Measurements from ENCODE around the gene LRMDA. TPM values are rescaled to one million over a fixed set of nuclear protein-coding genes. Genes with fewer than 3 reads are reported as not detected.

LRMDA gene
- total RNA-seq, 4 donors from 2014 or later = 2.2 to 7.8 (median 4.5) TPM

- no peak overlapping the region for H3K4me3 ChIP-seq
- DNase-seq = no peak
- no peaks in the 10 kb centered on the region for H3K9me3 ChIP-seq
- in situ Hi-C loops (cut with MboI; ENCODE audit: low pct_ligation_motif_present in 1 of 4, low pct_unique_long_range_greater_than_20kb in 1 of 4, low sequenced_read_pairs in 3 of 4) = no loop called here
- TF ChIP-seq POLR2A (IDR thresholded peaks at IDR 0.05) (no peak), CTCF (IDR thresholded peaks at IDR 0.05) (no peak), POLR2AphosphoS5 (IDR thresholded peaks at IDR 0.05) (no peak), EP300 (IDR thresholded peaks at IDR 0.05; ENCODE audit: low read depth) (no peak)
- no peaks in the 10 kb centered on the region for H3K36me3 ChIP-seq
- H3K4me1 ChIP-seq = no peaks in the 10 kb centered on the region
- intact Hi-C loops (cut with DNase I; ENCODE audit: low total_unique reads) = loop anchor here (5.0 kb wide), 1 partner anchor 1091 kb away; no protein-coding TSS in a partner anchor
- H3K27me3 ChIP-seq = no peaks in the 10 kb centered on the region
- WGBS, 2 donors (ENCODE audit: low coverage in 1 of 2) = 83% methylated on average over 1 of the region's 1 CpG; no CpG with 5 or more reads in 1 of the 2 donors
- H3K27ac ChIP-seq = no peak overlapping the region
Observed at GRCh38 chr10:76211691-76212090, 780.3 kb downstream of the LRMDA start.

- no peak overlapping the region for H3K27ac ChIP-seq
- no peaks in the 10 kb centered on the region for H3K36me3 ChIP-seq
- intact Hi-C loops (cut with DNase I; ENCODE audit: low total_unique reads) (loop anchor here (5.0 kb wide), 1 partner anchor 1088 kb away; no protein-coding TSS in a partner anchor), in situ Hi-C loops (cut with MboI; ENCODE audit: low pct_ligation_motif_present in 1 of 4, low pct_unique_long_range_greater_than_20kb in 1 of 4, low sequenced_read_pairs in 3 of 4) (no loop called here)
- no peaks in the 10 kb centered on the region for H3K9me3 ChIP-seq
- no peaks in the 10 kb centered on the region for H3K27me3 ChIP-seq
- TF ChIP-seq CTCF (IDR thresholded peaks at IDR 0.05) (no peak), EP300 (IDR thresholded peaks at IDR 0.05; ENCODE audit: low read depth) (no peak), POLR2AphosphoS5 (IDR thresholded peaks at IDR 0.05) (no peak), POLR2A (IDR thresholded peaks at IDR 0.05) (no peak)
- H3K4me3 ChIP-seq = no peak overlapping the region
- 40 to 80% methylated on average over 1 to 2 of the region's 2 CpGs for WGBS, 2 donors (ENCODE audit: low coverage in 1 of 2)
- no peaks in the 10 kb centered on the region for H3K4me1 ChIP-seq
- no peak for DNase-seq
Observed at GRCh38 chr10:76213876-76214275, 782.5 kb downstream of the LRMDA start.

- Histone ChIP-seq H3K4me1 (no peaks in the 10 kb centered on the region), H3K27ac (no peak overlapping the region), H3K36me3 (no peaks in the 10 kb centered on the region), H3K27me3 (no peaks in the 10 kb centered on the region), H3K9me3 (no peaks in the 10 kb centered on the region), H3K4me3 (no peak overlapping the region)
- TF ChIP-seq EP300 (IDR thresholded peaks at IDR 0.05; ENCODE audit: low read depth) (no peak), CTCF (IDR thresholded peaks at IDR 0.05) (no peak), POLR2A (IDR thresholded peaks at IDR 0.05) (no peak), POLR2AphosphoS5 (IDR thresholded peaks at IDR 0.05) (no peak)
- no peak for DNase-seq
- in situ Hi-C loops (cut with MboI; ENCODE audit: low pct_ligation_motif_present in 1 of 4, low pct_unique_long_range_greater_than_20kb in 1 of 4, low sequenced_read_pairs in 3 of 4) = no loop called here
- 94 to 100% methylated on average over 1 to 6 of the region's 6 CpGs for WGBS, 2 donors (ENCODE audit: low coverage in 1 of 2)
- intact Hi-C loops (cut with DNase I; ENCODE audit: low total_unique reads) = no loop called here
Observed at GRCh38 chr10:76218035-76218434, 786.6 kb downstream of the LRMDA start.

GRCh38 chr10:76229341-76229740 lies 797.9 kb downstream of the LRMDA start:
- 88 to 91% methylated on average over 2 to 5 of the region's 5 CpGs for WGBS, 2 donors (ENCODE audit: low coverage in 1 of 2)
- intact Hi-C loops (cut with DNase I; ENCODE audit: low total_unique reads) (no loop called here), in situ Hi-C loops (cut with MboI; ENCODE audit: low pct_ligation_motif_present in 1 of 4, low pct_unique_long_range_greater_than_20kb in 1 of 4, low sequenced_read_pairs in 3 of 4) (no loop called here)
- H3K4me3 ChIP-seq = no peak overlapping the region
- H3K27ac ChIP-seq = no peak overlapping the region
- TF ChIP-seq EP300 (IDR thresholded peaks at IDR 0.05; ENCODE audit: low read depth) (no peak), CTCF (IDR thresholded peaks at IDR 0.05) (no peak), POLR2AphosphoS5 (IDR thresholded peaks at IDR 0.05) (no peak)
- H3K27me3 ChIP-seq = no peaks in the 10 kb centered on the region
- H3K4me1 ChIP-seq = peaks cover 0 to 7% (median 0%) of the 10 kb centered on the region in 4 donors
- DNase-seq = no peak
- H3K9me3 ChIP-seq = no peaks in the 10 kb centered on the region
- no peaks in the 10 kb centered on the region for H3K36me3 ChIP-seq

Data from transverse colon (tissue), 4 donors.